Mammary epithelial cell (primary cell): ENCODE data around the gene YWHAB.

Experiments used
- EZH2 ChIP-seq: IDR thresholded peaks from 2 replicates; pipeline ENCODE4 v1.6.1; 2012; ENCODE audit warnings: low read length, inconsistent platforms, borderline replicate concordance
- TF ChIP-seq, protein P1 (sequence below), 2 donors: IDR thresholded peaks in 1 of 2; conservative IDR thresholded peaks in 1 of 2; 2 replicates each; pipeline ENCODE4 v1.5.1; 2011 to 2012; ENCODE audit warnings: inconsistent platforms in 2 of 2, low read length in 2 of 2, mild to moderate bottlenecking in 2 of 2, control low read depth in 1 of 2, low read depth in 1 of 2; ENCODE audit not compliant: insufficient read depth in 1 of 2; ENCODE audit errors: extremely low read depth in 1 of 2

DNA sequence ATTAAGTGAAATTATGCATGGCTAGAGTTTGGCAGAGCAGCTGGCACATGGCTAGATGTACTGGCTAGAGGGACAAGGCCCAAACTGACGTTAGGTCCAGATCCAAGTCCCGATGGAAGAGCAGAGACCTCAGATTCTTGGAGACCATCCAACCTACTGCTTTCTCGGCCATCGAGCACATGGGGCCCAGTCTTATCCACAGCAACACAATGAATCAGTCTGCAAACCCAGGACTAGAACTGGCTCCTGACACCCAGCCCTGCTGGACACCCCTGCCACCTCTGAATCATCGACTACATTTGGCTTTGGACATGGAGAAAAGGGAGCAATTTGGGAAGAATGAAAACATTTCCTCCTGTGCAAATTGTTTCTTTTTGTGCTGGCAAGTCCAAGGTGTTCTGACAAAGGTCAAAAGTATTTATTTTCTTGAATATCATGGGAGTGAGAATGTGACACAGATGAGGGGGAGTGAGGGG lies 23.9 kb upstream of the YWHAB start:
- TF ChIP-seq, protein P1, sequence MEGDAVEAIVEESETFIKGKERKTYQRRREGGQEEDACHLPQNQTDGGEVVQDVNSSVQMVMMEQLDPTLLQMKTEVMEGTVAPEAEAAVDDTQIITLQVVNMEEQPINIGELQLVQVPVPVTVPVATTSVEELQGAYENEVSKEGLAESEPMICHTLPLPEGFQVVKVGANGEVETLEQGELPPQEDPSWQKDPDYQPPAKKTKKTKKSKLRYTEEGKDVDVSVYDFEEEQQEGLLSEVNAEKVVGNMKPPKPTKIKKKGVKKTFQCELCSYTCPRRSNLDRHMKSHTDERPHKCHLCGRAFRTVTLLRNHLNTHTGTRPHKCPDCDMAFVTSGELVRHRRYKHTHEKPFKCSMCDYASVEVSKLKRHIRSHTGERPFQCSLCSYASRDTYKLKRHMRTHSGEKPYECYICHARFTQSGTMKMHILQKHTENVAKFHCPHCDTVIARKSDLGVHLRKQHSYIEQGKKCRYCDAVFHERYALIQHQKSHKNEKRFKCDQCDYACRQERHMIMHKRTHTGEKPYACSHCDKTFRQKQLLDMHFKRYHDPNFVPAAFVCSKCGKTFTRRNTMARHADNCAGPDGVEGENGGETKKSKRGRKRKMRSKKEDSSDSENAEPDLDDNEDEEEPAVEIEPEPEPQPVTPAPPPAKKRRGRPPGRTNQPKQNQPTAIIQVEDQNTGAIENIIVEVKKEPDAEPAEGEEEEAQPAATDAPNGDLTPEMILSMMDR (conservative IDR thresholded peaks at IDR 0.05 in 1 of 2, IDR thresholded peaks at IDR 0.05 in 1 of 2; ENCODE audit: extremely low read depth in 1 of 2, insufficient read depth in 1 of 2, low read depth in 1 of 2, low read length in 2 of 2) = no peak
- TF ChIP-seq EZH2 = no peak
